Endothelial cell of umbilical vein (primary cell): ENCODE data around the gene CYP4V2. TPM values are rescaled to one million over a fixed set of nuclear protein-coding genes. Genes with fewer than 3 reads are reported as not detected.

Source experiments
- BruUV-seq: library from RNA; stranded (reverse); fragments of 400-500 nt; replicated peaks from 2 replicates; lab custom pipeline; 2021; lab: Mats Ljungman, UMichigan
- CTCF ChIA-PET: fragments of 300-600, 350-600 bp; sonication (Branson Sonifier 250); formaldehyde crosslinking; loops from one replicate; lab custom pipeline; 2021; ENCODE audit warnings: antibody characterized with exemption, inconsistent platforms; lab: Charles Lee
- POLR2A ChIA-PET: fragments of 300-600, 350-600 bp; sonication (Branson Sonifier 250); formaldehyde crosslinking; loops from one replicate; lab custom pipeline; 2021; ENCODE audit warnings: antibody characterized with exemption, inconsistent platforms; lab: Charles Lee
- DNase-seq: peaks from one replicate; pipeline ENCODE4 v3.0.0-alpha.2; 2011; ENCODE audit warnings: low read depth, low spot score
- FAIRE-seq: peaks from 2 replicates; lab custom pipeline; 2011; peaks lifted over from hg19 to GRCh38; lab: Jason Lieb, UNC
- H2AFZ ChIP-seq: 2 replicates; pipeline ENCODE4 v1.6.0; 2012; ENCODE audit warnings: low read depth, low read length, control low read depth, inconsistent platforms
- H3K27ac ChIP-seq: 2 replicates; pipeline ENCODE4 v1.5.1; 2011; ENCODE audit warnings: low read depth, mild to moderate bottlenecking, control low read depth, low read length, moderate library complexity; ENCODE audit not compliant: insufficient read depth
- H3K27me3 ChIP-seq, 2 experiments: 2 replicates each; pipeline versions ENCODE4 v1.6.0 to v1.6.1; 2011; ENCODE audit warnings: low read length in 2 of 2, mixed read lengths in 1 of 2; ENCODE audit not compliant: control insufficient read depth in 2 of 2, insufficient read depth in 2 of 2
- H3K36me3 ChIP-seq, 2 experiments: 2 replicates in 1 of 2; 3 replicates in 1 of 2; pipeline ENCODE4 v1.5.1; 2011; ENCODE audit warnings: low read length in 2 of 2, mild to moderate bottlenecking in 1 of 2, moderate library complexity in 1 of 2; ENCODE audit not compliant: control insufficient read depth in 2 of 2, insufficient read depth in 2 of 2; ENCODE audit errors: extremely low read depth in 1 of 2
- H3K4me1 ChIP-seq: 3 replicates; pipeline ENCODE4 v1.5.1; 2011; ENCODE audit warnings: mild to moderate bottlenecking, low read length; ENCODE audit not compliant: control insufficient read depth, insufficient read depth; ENCODE audit errors: extremely low read depth
- H3K4me2 ChIP-seq: 2 replicates; pipeline ENCODE4 v1.6.1; 2011; ENCODE audit warnings: low read length, control low read depth, mixed read lengths; ENCODE audit not compliant: insufficient read depth
- H3K4me3 ChIP-seq, 3 experiments: fragments of 200-600 bp in 1 of 3; sonication (generic), shearing (Covaris generic) in 1 of 3; replicated peaks in 1 of 3; 2 replicates each; pipeline ENCODE4 v1.5.1; 2011 to 2016; ENCODE audit warnings: control low read depth in 3 of 3, low read length in 3 of 3, mild to moderate bottlenecking in 2 of 3, inconsistent platforms in 1 of 3, low read depth in 1 of 3, moderate library complexity in 1 of 3; ENCODE audit not compliant: insufficient read depth in 1 of 3
- H3K79me2 ChIP-seq: 2 replicates; pipeline ENCODE4 v1.6.0; 2012; ENCODE audit warnings: low read length, inconsistent platforms; ENCODE audit not compliant: control insufficient read depth, insufficient read depth
- H3K9ac ChIP-seq: replicated peaks from 2 replicates; pipeline ENCODE3; 2011; ENCODE audit warnings: low read length, control low read depth; ENCODE audit not compliant: insufficient read depth; ENCODE audit errors: extremely low read depth
- H3K9me1 ChIP-seq: replicated peaks from 3 replicates; pipeline ENCODE4 v1.6.0; 2011; ENCODE audit warnings: mild to moderate bottlenecking, low read length; ENCODE audit not compliant: control insufficient read depth, insufficient read depth; ENCODE audit errors: extremely low read depth
- H3K9me3 ChIP-seq: replicated peaks from 2 replicates; pipeline ENCODE4 v1.5.1; 2012; ENCODE audit warnings: low read length, inconsistent platforms; ENCODE audit not compliant: control insufficient read depth, insufficient read depth
- H4K20me1 ChIP-seq: replicated peaks from 2 replicates; pipeline ENCODE3; 2011; ENCODE audit warnings: mild to moderate bottlenecking, low read length; ENCODE audit not compliant: control insufficient read depth, insufficient read depth; ENCODE audit errors: extremely low read depth
- EZH2 ChIP-seq: IDR thresholded peaks from 2 replicates; pipeline ENCODE4 v1.6.1; 2012; ENCODE audit warnings: borderline replicate concordance, low read depth, mild to moderate bottlenecking, moderate library complexity, low read length, inconsistent platforms; ENCODE audit not compliant: severe bottlenecking
- FOS ChIP-seq: IDR thresholded peaks from 2 replicates; pipeline ENCODE4 v1.6.1; 2011; ENCODE audit warnings: mild to moderate bottlenecking, low read length, moderate library complexity, borderline replicate concordance; ENCODE audit not compliant: insufficient read depth
- GATA2 ChIP-seq: IDR thresholded peaks from 2 replicates; pipeline ENCODE4 v1.7.0; 2011; ENCODE audit warnings: low read depth, mild to moderate bottlenecking, moderate library complexity, mixed read lengths, low read length; ENCODE audit not compliant: insufficient read length, insufficient read depth
- JUN ChIP-seq: IDR thresholded peaks from 2 replicates; pipeline ENCODE4 v1.6.1; 2011; ENCODE audit warnings: borderline replicate concordance, low read depth; ENCODE audit not compliant: insufficient read length, insufficient read depth
- MYC ChIP-seq: IDR thresholded peaks from one replicate; pipeline ENCODE4 v1.6.1; 2011; ENCODE audit warnings: mild to moderate bottlenecking, low read depth, low read length
- POLR2A ChIP-seq: IDR thresholded peaks from 2 replicates; pipeline ENCODE4 v1.6.1; 2012; ENCODE audit warnings: low read depth, mild to moderate bottlenecking, control low read depth, low read length
- POLR2AphosphoS5 ChIP-seq: IDR thresholded peaks from 2 replicates; pipeline ENCODE4 v1.6.1; 2012; ENCODE audit warnings: low read depth, mild to moderate bottlenecking, control low read depth, low read length, moderate library complexity; ENCODE audit not compliant: insufficient read depth
- dilution Hi-C: fragments of 300-500 bp; cut with MboI; formaldehyde crosslinking; loops from one replicate; pipeline ENCODE4 v1.15.0; 2019; ENCODE audit warnings: low sequenced_read_pairs; ENCODE audit not compliant: extremely low pct_ligation_motif_present
- intact Hi-C: fragments of 100-400 bp; cut with micrococcal nuclease; formaldehyde crosslinking; loops from one replicate; pipeline ENCODE4 v1.10.0; 2022
- polyA plus RNA-seq, 4 experiments: library from polyadenylated mRNA; depleted of rRNA in 3 of 4; stranded (reverse) in 3 of 4; unstranded in 1 of 4; fragments of >200 nt; gene quantifications; 2 replicates each; pipeline versions ENCODE4 v1.2.1 to v1.2.3, GENCODE V29; 2011 to 2012; ENCODE audit warnings: missing spikeins in 1 of 4
- total RNA-seq: library from RNA; stranded (reverse); gene quantifications from 2 replicates; pipeline ENCODE4 v1.2.3, GENCODE V29; 2021
- TF ChIP-seq, protein P1 (sequence below), 2 donors: IDR thresholded peaks; 1 replicate in 1 of 2; 2 replicates in 1 of 2; pipeline ENCODE4 v1.5.1; 2011; ENCODE audit warnings: low read length in 2 of 2, mild to moderate bottlenecking in 2 of 2, moderate library complexity in 2 of 2, control low read depth in 1 of 2, inconsistent platforms in 1 of 2, low read depth in 1 of 2; ENCODE audit not compliant: insufficient read depth in 1 of 2; ENCODE audit errors: extremely low read depth in 1 of 2
- TF ChIP-seq, protein P2 (sequence below): IDR thresholded peaks from 2 replicates; pipeline ENCODE4 v1.6.1; 2011; ENCODE audit not compliant: insufficient read depth, insufficient read length

Gene CYP4V2
- total and polyA plus RNA-seq, 2 donors (not counting 3 experiments of a cell fraction or from before 2014, with no cell fraction given): 0.28 to 1.7 TPM

DNA sequence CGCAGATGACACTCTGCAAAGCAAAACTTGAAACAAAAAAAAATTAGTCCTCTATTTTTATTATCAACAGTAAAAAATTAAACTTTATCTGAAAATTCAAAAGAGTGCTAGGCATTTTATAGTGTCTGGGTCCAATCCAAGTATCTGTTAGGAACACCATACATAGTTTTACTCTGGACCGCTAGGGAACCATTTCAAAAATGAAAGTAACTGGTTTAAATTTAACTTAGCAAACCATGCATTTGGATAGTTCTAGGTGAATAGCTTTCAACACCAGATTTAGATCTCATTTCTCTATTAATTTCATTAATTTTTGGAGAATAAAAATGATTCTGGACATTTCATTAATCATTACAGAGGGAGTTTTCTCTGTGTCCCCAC is 37.1 kb downstream of the CYP4V2 start:
- Histone ChIP-seq H3K9ac (no peak overlapping the region), H3K36me3 (no peaks in the 10 kb centered on the region), H4K20me1 (no peaks in the 10 kb centered on the region), H3K9me1 (no peaks in the 10 kb centered on the region), H3K4me1 (no peaks in the 10 kb centered on the region), H3K79me2 (no peaks in the 10 kb centered on the region), H3K9me3 (no peaks in the 10 kb centered on the region), H3K27ac (no peak overlapping the region), H3K27me3 (no peaks in the 10 kb centered on the region), H2AFZ (no peak overlapping the region), H3K4me2 (no peak overlapping the region), H3K4me3 (no peak overlapping the region)
- POLR2A ChIA-PET: no interaction called here
- no TSS peak for BruUV-seq
- dilution Hi-C loops (no loop called here), intact Hi-C loops (no loop called here)
- DNase-seq: no peak
- no peak for FAIRE-seq
- CTCF ChIA-PET: no interaction called here
- TF ChIP-seq EZH2 (no peak), JUN (no peak), POLR2A (no peak), MYC (no peak), GATA2 (no peak), FOS (no peak), POLR2AphosphoS5 (no peak)
- TF ChIP-seq, protein P1, sequence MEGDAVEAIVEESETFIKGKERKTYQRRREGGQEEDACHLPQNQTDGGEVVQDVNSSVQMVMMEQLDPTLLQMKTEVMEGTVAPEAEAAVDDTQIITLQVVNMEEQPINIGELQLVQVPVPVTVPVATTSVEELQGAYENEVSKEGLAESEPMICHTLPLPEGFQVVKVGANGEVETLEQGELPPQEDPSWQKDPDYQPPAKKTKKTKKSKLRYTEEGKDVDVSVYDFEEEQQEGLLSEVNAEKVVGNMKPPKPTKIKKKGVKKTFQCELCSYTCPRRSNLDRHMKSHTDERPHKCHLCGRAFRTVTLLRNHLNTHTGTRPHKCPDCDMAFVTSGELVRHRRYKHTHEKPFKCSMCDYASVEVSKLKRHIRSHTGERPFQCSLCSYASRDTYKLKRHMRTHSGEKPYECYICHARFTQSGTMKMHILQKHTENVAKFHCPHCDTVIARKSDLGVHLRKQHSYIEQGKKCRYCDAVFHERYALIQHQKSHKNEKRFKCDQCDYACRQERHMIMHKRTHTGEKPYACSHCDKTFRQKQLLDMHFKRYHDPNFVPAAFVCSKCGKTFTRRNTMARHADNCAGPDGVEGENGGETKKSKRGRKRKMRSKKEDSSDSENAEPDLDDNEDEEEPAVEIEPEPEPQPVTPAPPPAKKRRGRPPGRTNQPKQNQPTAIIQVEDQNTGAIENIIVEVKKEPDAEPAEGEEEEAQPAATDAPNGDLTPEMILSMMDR (IDR thresholded peaks at IDR 0.05; ENCODE audit: extremely low read depth in 1 of 2, insufficient read depth in 1 of 2, low read depth in 1 of 2, low read length in 2 of 2): no peak
- TF ChIP-seq, protein P2, sequence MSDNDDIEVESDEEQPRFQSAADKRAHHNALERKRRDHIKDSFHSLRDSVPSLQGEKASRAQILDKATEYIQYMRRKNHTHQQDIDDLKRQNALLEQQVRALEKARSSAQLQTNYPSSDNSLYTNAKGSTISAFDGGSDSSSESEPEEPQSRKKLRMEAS: no peak
